Measurements from ENCODE around the gene ABCB6.

GRCh38 chr2:219168526-219168925 is 50.2 kb downstream of the ABCB6 start:
- TF ChIP-seq EZH2 (IDR thresholded peaks at IDR 0.05; ENCODE audit: insufficient read depth, poor library complexity, severe bottlenecking) (no peak), EZH2phosphoT487 (IDR thresholded peaks at IDR 0.05; ENCODE audit: insufficient read depth, low read depth) (no peak)

All from GM23248 (cell line).